ENCODE results near the gene AGT. TPM values are rescaled to one million over a fixed set of nuclear protein-coding genes. Genes with fewer than 3 reads are reported as not detected.
"Not testable (repeated sequence)": the region's sequence is repeated elsewhere in the genome, so short reads cannot be mapped to it uniquely, and the experiment has no call there.

The AGT gene
- total and polyA plus RNA-seq, 2 donors from 2014 or later: 30.1 to 65.1 TPM

DNA sequence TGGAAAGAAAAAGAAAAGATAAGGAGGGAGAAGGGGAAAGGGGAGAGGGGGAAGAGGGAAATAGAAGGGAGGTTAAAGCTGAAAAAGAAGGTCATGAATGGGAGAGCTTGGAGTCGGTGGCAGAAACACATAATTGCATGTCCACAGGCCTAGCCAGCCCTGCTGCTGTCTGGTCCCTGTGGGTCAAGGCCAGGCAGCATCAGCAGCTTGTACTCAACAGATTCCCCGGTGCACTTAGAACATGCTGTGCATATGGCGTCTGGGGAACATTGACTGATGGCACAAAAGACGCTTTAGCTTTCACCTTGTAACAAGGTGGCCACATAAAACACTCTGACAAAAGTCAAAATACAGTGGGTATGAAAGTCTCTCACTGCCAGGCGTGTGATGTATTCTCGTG is 45.7 kb downstream of the AGT start:
- intact Hi-C loops (cut with DNase I): no loop called here
- TF ChIP-seq CTCF (IDR thresholded peaks at IDR 0.05; ENCODE audit: borderline replicate concordance, extremely low read depth, insufficient read depth): no peak
- Histone ChIP-seq H3K4me3 (ENCODE audit: low read length in 3 of 3) (no peak overlapping the region), H3K4me1 (ENCODE audit: control insufficient read depth in 2 of 3, insufficient read depth in 2 of 3, low read depth in 1 of 3, low read length in 3 of 3) (no peaks in the 10 kb centered on the region), H3K9ac (ENCODE audit: low read length in 3 of 3) (no peak overlapping the region), H3K27ac (ENCODE audit: low read depth in 2 of 2, low read length in 2 of 2) (no peak overlapping the region), H3K9me3 (ENCODE audit: control insufficient read depth in 2 of 3, insufficient read depth in 1 of 3, low read length in 3 of 3) (no peaks in the 10 kb centered on the region), H3K36me3 (ENCODE audit: control insufficient read depth in 2 of 3, insufficient read depth in 3 of 3, low read length in 3 of 3) (peaks cover 8 to 47% (median 41%) of the 10 kb centered on the region in 3 donors), H3K27me3 (ENCODE audit: control insufficient read depth, insufficient read depth, low read length) (no peaks in the 10 kb centered on the region)
- DNase-seq (no peak), FAIRE-seq (no peak)

DNA sequence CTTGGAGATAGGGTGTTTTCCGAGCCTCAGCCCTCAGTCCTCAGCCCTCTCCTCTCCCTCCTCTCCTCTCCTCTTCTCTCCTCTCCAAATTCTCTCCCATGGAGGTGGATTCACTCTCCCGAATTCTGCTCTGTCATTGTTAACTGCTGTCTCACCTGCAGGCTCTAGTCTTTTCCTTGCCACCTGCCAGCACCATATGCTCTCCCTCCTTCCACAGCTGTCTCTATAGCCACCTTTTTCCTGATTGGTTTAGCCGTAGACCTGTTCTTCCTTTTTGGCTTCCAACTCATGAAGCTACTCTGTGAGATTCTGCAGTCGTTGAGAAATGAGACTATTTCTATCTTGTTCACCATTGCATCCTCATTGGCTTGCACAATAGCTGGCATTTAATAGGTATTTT is 51.9 kb downstream of the AGT start:
- no peak for DNase-seq
- Histone ChIP-seq H3K4me3 (ENCODE audit: low read length in 3 of 3) (no peak overlapping the region), H3K27ac (ENCODE audit: low read depth in 2 of 2, low read length in 2 of 2) (no peak overlapping the region), H3K4me1 (ENCODE audit: control insufficient read depth in 2 of 3, insufficient read depth in 2 of 3, low read depth in 1 of 3, low read length in 3 of 3) (no peaks in the 10 kb centered on the region), H3K36me3 (ENCODE audit: control insufficient read depth in 2 of 3, insufficient read depth in 3 of 3, low read length in 3 of 3) (peaks cover 9 to 36% (median 34%) of the 10 kb centered on the region in 3 donors), H3K27me3 (ENCODE audit: control insufficient read depth, insufficient read depth, low read length) (no peaks in the 10 kb centered on the region), H3K9me3 (ENCODE audit: control insufficient read depth in 2 of 3, insufficient read depth in 1 of 3, low read length in 3 of 3) (no peaks in the 10 kb centered on the region), H3K9ac (ENCODE audit: low read length in 3 of 3) (no peak overlapping the region)
- intact Hi-C loops (cut with DNase I): no loop called here
- FAIRE-seq: no peak
- TF ChIP-seq CTCF (IDR thresholded peaks at IDR 0.05; ENCODE audit: borderline replicate concordance, extremely low read depth, insufficient read depth): no peak

GRCh38 chr1:230658691-230659090 is 55.2 kb downstream of the AGT start:
- no peaks in the 10 kb centered on the region for H3K4me1 ChIP-seq (ENCODE audit: control insufficient read depth in 2 of 3, insufficient read depth in 2 of 3, low read depth in 1 of 3, low read length in 3 of 3)
- TF ChIP-seq CTCF (IDR thresholded peaks at IDR 0.05; ENCODE audit: borderline replicate concordance, extremely low read depth, insufficient read depth): no peak
- H3K27me3 ChIP-seq (ENCODE audit: control insufficient read depth, insufficient read depth, low read length): no peaks in the 10 kb centered on the region
- H3K36me3 ChIP-seq (ENCODE audit: control insufficient read depth in 2 of 3, insufficient read depth in 3 of 3, low read length in 3 of 3): peaks cover 3 to 14% (median 9%) of the 10 kb centered on the region in 3 donors
- DNase-seq (no peak), FAIRE-seq (no peak)
- no peak overlapping the region for H3K27ac ChIP-seq (ENCODE audit: low read depth in 2 of 2, low read length in 2 of 2)
- intact Hi-C loops (cut with DNase I): no loop called here
- H3K9ac ChIP-seq (ENCODE audit: low read length in 3 of 3): no peak overlapping the region
- H3K4me3 ChIP-seq (ENCODE audit: low read length in 3 of 3): no peak overlapping the region
- H3K9me3 ChIP-seq (ENCODE audit: control insufficient read depth in 2 of 3, insufficient read depth in 1 of 3, low read length in 3 of 3): no peaks in the 10 kb centered on the region

DNA sequence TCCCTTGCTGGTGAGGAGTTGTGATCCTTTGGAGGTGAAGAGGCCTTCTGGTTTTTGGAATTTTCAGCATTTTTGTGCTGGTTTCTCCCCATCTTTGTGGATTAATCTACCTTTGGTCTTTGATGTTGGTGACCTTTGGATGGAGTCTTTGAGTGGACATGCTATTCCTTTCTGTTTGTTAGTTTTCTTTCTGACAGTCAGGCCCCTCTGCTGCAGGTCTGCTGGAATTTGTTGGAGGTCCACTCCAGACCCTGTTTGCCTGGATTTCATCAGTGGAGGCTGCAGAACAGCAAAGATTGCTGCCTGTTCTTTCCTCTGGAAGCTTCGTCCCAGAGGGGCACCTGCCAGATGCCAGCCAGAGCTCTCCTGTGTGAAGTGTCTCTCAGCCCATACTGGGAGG is 55.8 kb downstream of the AGT start:
- H3K4me3 ChIP-seq (ENCODE audit: low read length in 3 of 3); H3K9ac ChIP-seq (ENCODE audit: low read length in 3 of 3); H3K9me3 ChIP-seq (ENCODE audit: control insufficient read depth in 2 of 3, insufficient read depth in 1 of 3, low read length in 3 of 3); H3K27me3 ChIP-seq (ENCODE audit: control insufficient read depth, insufficient read depth, low read length); DNase-seq; FAIRE-seq; H3K4me1 ChIP-seq (ENCODE audit: control insufficient read depth in 2 of 3, insufficient read depth in 2 of 3, low read depth in 1 of 3, low read length in 3 of 3); intact Hi-C loops (cut with DNase I); H3K27ac ChIP-seq (ENCODE audit: low read depth in 2 of 2, low read length in 2 of 2): not testable (repeated sequence)
- H3K36me3 ChIP-seq (ENCODE audit: control insufficient read depth in 2 of 3, insufficient read depth in 3 of 3, low read length in 3 of 3): peaks cover 3 to 14% (median 9%) of the 10 kb centered on the region in 3 donors

DNA sequence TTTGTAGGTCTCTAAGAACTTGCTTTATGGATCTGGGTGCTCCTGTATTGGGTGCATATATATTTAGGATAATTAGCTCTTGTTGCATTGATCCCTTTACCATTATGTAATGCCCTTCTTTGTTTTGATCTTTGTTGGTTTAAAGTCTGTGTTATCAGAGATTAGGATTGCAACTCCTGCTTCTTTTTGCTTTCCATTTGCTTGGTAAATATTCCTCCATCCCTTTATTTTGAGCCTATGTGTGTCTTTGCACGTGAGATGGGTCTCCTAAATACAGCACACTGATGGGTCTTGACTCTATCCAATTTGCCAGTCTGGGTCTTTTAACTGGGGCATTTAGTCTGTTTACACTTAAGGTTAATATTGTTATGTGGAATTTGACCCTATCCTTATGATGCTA is 57.2 kb downstream of the AGT start:
- FAIRE-seq; H3K27me3 ChIP-seq (ENCODE audit: control insufficient read depth, insufficient read depth, low read length); DNase-seq; H3K27ac ChIP-seq (ENCODE audit: low read depth in 2 of 2, low read length in 2 of 2); H3K4me3 ChIP-seq (ENCODE audit: low read length in 3 of 3); H3K9ac ChIP-seq (ENCODE audit: low read length in 3 of 3); intact Hi-C loops (cut with DNase I); H3K9me3 ChIP-seq (ENCODE audit: control insufficient read depth in 2 of 3, insufficient read depth in 1 of 3, low read length in 3 of 3); H3K4me1 ChIP-seq (ENCODE audit: control insufficient read depth in 2 of 3, insufficient read depth in 2 of 3, low read depth in 1 of 3, low read length in 3 of 3): not testable (repeated sequence)
- H3K36me3 ChIP-seq (ENCODE audit: control insufficient read depth in 2 of 3, insufficient read depth in 3 of 3, low read length in 3 of 3): peaks cover 3 to 14% (median 9%) of the 10 kb centered on the region in 3 donors
